MM.1S (cell line): Measurements from ENCODE around the gene TNIK.

Experiments
- EZH2 ChIP-seq: fragments of 300-600 bp; sonication (generic); optimal IDR thresholded peaks from 2 replicates; pipeline ENCODE3; 2017; ENCODE audit warnings: low read depth, mild to moderate bottlenecking, antibody characterized with exemption, low read length, mixed read lengths
- EZH2phosphoT487 ChIP-seq: fragments of 300-600 bp; sonication (generic); IDR thresholded peaks from 2 replicates; pipeline ENCODE4 v1.6.1; 2018; ENCODE audit warnings: antibody characterized with exemption, low read length
- TF ChIP-seq, protein P1 (sequence below): fragments of 300-600 bp; sonication (generic); IDR thresholded peaks from 2 replicates; pipeline ENCODE4 v1.5.1; 2016; ENCODE audit warnings: antibody characterized with exemption, low read length, mixed read lengths

- TF ChIP-seq, protein P1, sequence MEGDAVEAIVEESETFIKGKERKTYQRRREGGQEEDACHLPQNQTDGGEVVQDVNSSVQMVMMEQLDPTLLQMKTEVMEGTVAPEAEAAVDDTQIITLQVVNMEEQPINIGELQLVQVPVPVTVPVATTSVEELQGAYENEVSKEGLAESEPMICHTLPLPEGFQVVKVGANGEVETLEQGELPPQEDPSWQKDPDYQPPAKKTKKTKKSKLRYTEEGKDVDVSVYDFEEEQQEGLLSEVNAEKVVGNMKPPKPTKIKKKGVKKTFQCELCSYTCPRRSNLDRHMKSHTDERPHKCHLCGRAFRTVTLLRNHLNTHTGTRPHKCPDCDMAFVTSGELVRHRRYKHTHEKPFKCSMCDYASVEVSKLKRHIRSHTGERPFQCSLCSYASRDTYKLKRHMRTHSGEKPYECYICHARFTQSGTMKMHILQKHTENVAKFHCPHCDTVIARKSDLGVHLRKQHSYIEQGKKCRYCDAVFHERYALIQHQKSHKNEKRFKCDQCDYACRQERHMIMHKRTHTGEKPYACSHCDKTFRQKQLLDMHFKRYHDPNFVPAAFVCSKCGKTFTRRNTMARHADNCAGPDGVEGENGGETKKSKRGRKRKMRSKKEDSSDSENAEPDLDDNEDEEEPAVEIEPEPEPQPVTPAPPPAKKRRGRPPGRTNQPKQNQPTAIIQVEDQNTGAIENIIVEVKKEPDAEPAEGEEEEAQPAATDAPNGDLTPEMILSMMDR, result no peak
- TF ChIP-seq EZH2 (no peak), EZH2phosphoT487 (no peak)
Observed at GRCh38 chr3:171192176-171192854, 267.9 kb downstream of the TNIK start.
